H1 (cell line): ENCODE measurements around the gene CHMP4A. TPM values are rescaled to one million over a fixed set of nuclear protein-coding genes. Genes with fewer than 3 reads are reported as not detected.

Experiments
- ATF2 ChIP-seq: IDR thresholded peaks from 2 replicates; pipeline ENCODE4 v1.6.1; 2012; ENCODE audit warnings: low read length, inconsistent platforms
- CEBPB ChIP-seq: IDR thresholded peaks from 2 replicates; pipeline ENCODE4 v1.6.1; 2012; ENCODE audit warnings: low read depth, low read length
- EP300 ChIP-seq, 2 experiments: IDR thresholded peaks; 1 replicate in 1 of 2; 2 replicates in 1 of 2; pipeline ENCODE4 v1.6.1; 2011 to 2012; ENCODE audit warnings: low read depth in 2 of 2, low read length in 2 of 2, mild to moderate bottlenecking in 2 of 2, borderline replicate concordance in 1 of 2, inconsistent platforms in 1 of 2, moderate library complexity in 1 of 2
- KDM4A ChIP-seq: IDR thresholded peaks from one replicate; pipeline ENCODE4 v1.7.1; 2012; ENCODE audit warnings: low read depth, mild to moderate bottlenecking, moderate library complexity, low read length, inconsistent platforms; ENCODE audit not compliant: severe bottlenecking
- RXRA ChIP-seq: IDR thresholded peaks from 2 replicates; pipeline ENCODE4 v1.6.1; 2011; ENCODE audit warnings: low read depth, mild to moderate bottlenecking, low read length, moderate library complexity; ENCODE audit not compliant: insufficient read depth
- SIRT6 ChIP-seq: IDR thresholded peaks from one replicate; pipeline ENCODE4 v1.7.1; 2012; ENCODE audit warnings: low read length, inconsistent platforms
- SRF ChIP-seq: IDR thresholded peaks from 2 replicates; pipeline ENCODE4 v1.6.1; 2011; ENCODE audit warnings: mild to moderate bottlenecking, low read depth, low read length, moderate library complexity
- TAF7 ChIP-seq: optimal IDR thresholded peaks from 2 replicates; pipeline ENCODE3; 2011; ENCODE audit warnings: low read depth, mild to moderate bottlenecking, inconsistent platforms, low read length, moderate library complexity, borderline replicate concordance
- YY1 ChIP-seq: IDR thresholded peaks from 2 replicates; pipeline ENCODE4 v1.6.1; 2011; ENCODE audit warnings: low read depth, mild to moderate bottlenecking, low read length
- polyA plus RNA-seq, 7 experiments: library from polyadenylated mRNA; depleted of rRNA in 3 of 7; stranded (reverse) in 5 of 7; unstranded in 2 of 7; fragments of >200 nt in 5 of 7; fragments of 200-250 nt in 2 of 7; gene quantifications; 1 replicate in 5 of 7; 2 replicates in 1 of 7; 4 replicates in 1 of 7; pipeline versions ENCODE4 v1.2.1 to v1.2.3, GENCODE V29; 2011 to 2013; ENCODE audit warnings: missing spikeins in 2 of 7, mixed read lengths in 2 of 7
- total RNA-seq: library from RNA; stranded (reverse); fragmentation: NEBNext Ultra II Directional; extraction: Animal tissue kit (Norgen Biotek cat#: 25700); gene quantifications from 2 replicates; pipeline ENCODE4 v1.2.1, GENCODE V29; 2021
- TF ChIP-seq, protein P1 (sequence below): fragments of 300-600 bp; sonication (generic); IDR thresholded peaks from 2 replicates; pipeline ENCODE4 v1.7.1; 2012; ENCODE audit warnings: low read length, moderate library complexity, mild to moderate bottlenecking, inconsistent platforms; ENCODE audit not compliant: insufficient replicate concordance

The CHMP4A gene
- total and polyA plus RNA-seq, 2 of the 8 experiments (the other 6 are each of a cell fraction or from before 2014, with no cell fraction given) = 32.9 to 37.6 TPM

DNA sequence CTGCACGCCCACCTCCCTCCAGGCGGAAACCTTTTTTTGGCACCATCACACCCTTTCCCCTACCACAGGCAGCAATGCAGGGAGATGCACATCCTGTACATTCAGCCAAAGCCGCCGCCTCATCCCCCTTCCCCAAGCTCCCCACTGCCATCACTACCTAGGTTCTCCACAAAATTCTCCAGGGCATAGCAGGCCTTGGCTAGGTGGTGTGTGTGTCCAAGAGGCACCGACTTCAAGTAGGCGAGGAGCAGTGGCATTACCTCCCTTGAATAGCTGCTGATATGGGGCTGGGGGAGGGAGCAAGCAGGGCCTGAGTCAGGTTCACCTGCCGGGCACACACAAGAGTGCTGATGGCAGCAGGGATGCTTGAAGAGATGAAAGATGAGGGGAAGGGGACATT lies 28.3 kb downstream of the CHMP4A start (continued):
- TF ChIP-seq, protein P1, sequence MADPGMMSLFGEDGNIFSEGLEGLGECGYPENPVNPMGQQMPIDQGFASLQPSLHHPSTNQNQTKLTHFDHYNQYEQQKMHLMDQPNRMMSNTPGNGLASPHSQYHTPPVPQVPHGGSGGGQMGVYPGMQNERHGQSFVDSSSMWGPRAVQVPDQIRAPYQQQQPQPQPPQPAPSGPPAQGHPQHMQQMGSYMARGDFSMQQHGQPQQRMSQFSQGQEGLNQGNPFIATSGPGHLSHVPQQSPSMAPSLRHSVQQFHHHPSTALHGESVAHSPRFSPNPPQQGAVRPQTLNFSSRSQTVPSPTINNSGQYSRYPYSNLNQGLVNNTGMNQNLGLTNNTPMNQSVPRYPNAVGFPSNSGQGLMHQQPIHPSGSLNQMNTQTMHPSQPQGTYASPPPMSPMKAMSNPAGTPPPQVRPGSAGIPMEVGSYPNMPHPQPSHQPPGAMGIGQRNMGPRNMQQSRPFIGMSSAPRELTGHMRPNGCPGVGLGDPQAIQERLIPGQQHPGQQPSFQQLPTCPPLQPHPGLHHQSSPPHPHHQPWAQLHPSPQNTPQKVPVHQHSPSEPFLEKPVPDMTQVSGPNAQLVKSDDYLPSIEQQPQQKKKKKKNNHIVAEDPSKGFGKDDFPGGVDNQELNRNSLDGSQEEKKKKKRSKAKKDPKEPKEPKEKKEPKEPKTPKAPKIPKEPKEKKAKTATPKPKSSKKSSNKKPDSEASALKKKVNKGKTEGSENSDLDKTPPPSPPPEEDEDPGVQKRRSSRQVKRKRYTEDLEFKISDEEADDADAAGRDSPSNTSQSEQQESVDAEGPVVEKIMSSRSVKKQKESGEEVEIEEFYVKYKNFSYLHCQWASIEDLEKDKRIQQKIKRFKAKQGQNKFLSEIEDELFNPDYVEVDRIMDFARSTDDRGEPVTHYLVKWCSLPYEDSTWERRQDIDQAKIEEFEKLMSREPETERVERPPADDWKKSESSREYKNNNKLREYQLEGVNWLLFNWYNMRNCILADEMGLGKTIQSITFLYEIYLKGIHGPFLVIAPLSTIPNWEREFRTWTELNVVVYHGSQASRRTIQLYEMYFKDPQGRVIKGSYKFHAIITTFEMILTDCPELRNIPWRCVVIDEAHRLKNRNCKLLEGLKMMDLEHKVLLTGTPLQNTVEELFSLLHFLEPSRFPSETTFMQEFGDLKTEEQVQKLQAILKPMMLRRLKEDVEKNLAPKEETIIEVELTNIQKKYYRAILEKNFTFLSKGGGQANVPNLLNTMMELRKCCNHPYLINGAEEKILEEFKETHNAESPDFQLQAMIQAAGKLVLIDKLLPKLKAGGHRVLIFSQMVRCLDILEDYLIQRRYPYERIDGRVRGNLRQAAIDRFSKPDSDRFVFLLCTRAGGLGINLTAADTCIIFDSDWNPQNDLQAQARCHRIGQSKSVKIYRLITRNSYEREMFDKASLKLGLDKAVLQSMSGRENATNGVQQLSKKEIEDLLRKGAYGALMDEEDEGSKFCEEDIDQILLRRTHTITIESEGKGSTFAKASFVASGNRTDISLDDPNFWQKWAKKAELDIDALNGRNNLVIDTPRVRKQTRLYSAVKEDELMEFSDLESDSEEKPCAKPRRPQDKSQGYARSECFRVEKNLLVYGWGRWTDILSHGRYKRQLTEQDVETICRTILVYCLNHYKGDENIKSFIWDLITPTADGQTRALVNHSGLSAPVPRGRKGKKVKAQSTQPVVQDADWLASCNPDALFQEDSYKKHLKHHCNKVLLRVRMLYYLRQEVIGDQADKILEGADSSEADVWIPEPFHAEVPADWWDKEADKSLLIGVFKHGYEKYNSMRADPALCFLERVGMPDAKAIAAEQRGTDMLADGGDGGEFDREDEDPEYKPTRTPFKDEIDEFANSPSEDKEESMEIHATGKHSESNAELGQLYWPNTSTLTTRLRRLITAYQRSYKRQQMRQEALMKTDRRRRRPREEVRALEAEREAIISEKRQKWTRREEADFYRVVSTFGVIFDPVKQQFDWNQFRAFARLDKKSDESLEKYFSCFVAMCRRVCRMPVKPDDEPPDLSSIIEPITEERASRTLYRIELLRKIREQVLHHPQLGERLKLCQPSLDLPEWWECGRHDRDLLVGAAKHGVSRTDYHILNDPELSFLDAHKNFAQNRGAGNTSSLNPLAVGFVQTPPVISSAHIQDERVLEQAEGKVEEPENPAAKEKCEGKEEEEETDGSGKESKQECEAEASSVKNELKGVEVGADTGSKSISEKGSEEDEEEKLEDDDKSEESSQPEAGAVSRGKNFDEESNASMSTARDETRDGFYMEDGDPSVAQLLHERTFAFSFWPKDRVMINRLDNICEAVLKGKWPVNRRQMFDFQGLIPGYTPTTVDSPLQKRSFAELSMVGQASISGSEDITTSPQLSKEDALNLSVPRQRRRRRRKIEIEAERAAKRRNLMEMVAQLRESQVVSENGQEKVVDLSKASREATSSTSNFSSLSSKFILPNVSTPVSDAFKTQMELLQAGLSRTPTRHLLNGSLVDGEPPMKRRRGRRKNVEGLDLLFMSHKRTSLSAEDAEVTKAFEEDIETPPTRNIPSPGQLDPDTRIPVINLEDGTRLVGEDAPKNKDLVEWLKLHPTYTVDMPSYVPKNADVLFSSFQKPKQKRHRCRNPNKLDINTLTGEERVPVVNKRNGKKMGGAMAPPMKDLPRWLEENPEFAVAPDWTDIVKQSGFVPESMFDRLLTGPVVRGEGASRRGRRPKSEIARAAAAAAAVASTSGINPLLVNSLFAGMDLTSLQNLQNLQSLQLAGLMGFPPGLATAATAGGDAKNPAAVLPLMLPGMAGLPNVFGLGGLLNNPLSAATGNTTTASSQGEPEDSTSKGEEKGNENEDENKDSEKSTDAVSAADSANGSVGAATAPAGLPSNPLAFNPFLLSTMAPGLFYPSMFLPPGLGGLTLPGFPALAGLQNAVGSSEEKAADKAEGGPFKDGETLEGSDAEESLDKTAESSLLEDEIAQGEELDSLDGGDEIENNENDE = no peak
- no peak for TF ChIP-seq YY1
- TF ChIP-seq ATF2 = no peak
- TF ChIP-seq TAF7 = no peak
- TF ChIP-seq CEBPB = no peak
- TF ChIP-seq SRF = no peak
- TF ChIP-seq KDM4A = no peak
- TF ChIP-seq EP300 (IDR thresholded peaks at IDR 0.05; ENCODE audit: borderline replicate concordance in 1 of 2, low read depth in 2 of 2, low read length in 2 of 2) = no peak
- no peak for TF ChIP-seq RXRA
- no peak for TF ChIP-seq SIRT6
